Stomach (tissue), 9 donors: ENCODE results near the gene KANSL3. TPM values are rescaled to one million over a fixed set of nuclear protein-coding genes. Genes with fewer than 3 reads are reported as not detected.

Experiments used
- DNase-seq, 2 donors: peaks; one replicate each; pipeline versions ENCODE4 v3.0.0 to v3.0.0-alpha.2; 2013 to 2019
- H3K27ac ChIP-seq, 5 donors: fragments of 200-600 bp in 4 of 5; sonication (generic) in 4 of 5; one replicate each; pipeline ENCODE4 v1.5.1; 2013 to 2019; ENCODE audit warnings: mild to moderate bottlenecking in 1 of 5, moderate library complexity in 1 of 5
- H3K27me3 ChIP-seq, 3 donors: fragments of 200-600 bp; sonication (generic); one replicate each; pipeline ENCODE4 v1.5.1; 2017 to 2019; ENCODE audit warnings: mixed run types in 1 of 3
- H3K36me3 ChIP-seq, 4 donors: fragments of 200-600 bp; sonication (generic); 1 replicate in 3 of 4; 2 replicates in 1 of 4; pipeline ENCODE4 v1.5.1; 2016 to 2019
- H3K4me1 ChIP-seq, 4 donors: fragments of 200-600 bp; sonication (generic); one replicate each; pipeline ENCODE4 v1.5.1; 2016 to 2019
- H3K4me3 ChIP-seq, 4 donors: fragments of 200-600 bp; sonication (generic) in 3 of 4; one replicate each; pipeline ENCODE4 v1.5.1; 2016 to 2019; ENCODE audit warnings: mild to moderate bottlenecking in 1 of 4
- H3K9me3 ChIP-seq, 4 donors: fragments of 200-600 bp; sonication (generic); one replicate each; pipeline ENCODE4 v1.5.1; 2016 to 2019
- EP300 ChIP-seq: sonication (generic); formaldehyde crosslinking; IDR thresholded peaks from one replicate; pipeline ENCODE4 v1.6.1; 2017; ENCODE audit warnings: antibody characterized with exemption
- POLR2A ChIP-seq, 4 donors: fragments of 450-650 bp; IDR thresholded peaks; one replicate each; pipeline ENCODE4 v1.6.1; 2016; ENCODE audit warnings: antibody characterized with exemption in 4 of 4, control low read depth in 2 of 4, mild to moderate bottlenecking in 1 of 4, moderate library complexity in 1 of 4
- POLR2AphosphoS5 ChIP-seq, 3 donors: sonication (generic); formaldehyde crosslinking; IDR thresholded peaks; one replicate each; pipeline ENCODE4 v1.6.1; 2016; ENCODE audit warnings: antibody characterized with exemption in 3 of 3
- WGBS, 5 donors: extraction: QIAGEN DNeasy Blood & Tissue Kit in 3 of 5; methylation state at CpG; one replicate each; pipeline versions ENCODE4 v1.1.5 to v1.1.7; 2013 to 2018; 5-methylcytosine and 5-hydroxymethylcytosine counted together
- intact Hi-C: fragments of 100-400 bp; cut with DNase I; formaldehyde crosslinking; loops from one replicate; pipeline ENCODE4 v1.15.1; 2023; ENCODE audit warnings: low total_unique reads
- polyA plus RNA-seq, 3 donors: library from polyadenylated mRNA; stranded (reverse); fragments of 200-250 nt; gene quantifications; one replicate each; pipeline ENCODE4 v1.2.3, GENCODE V29; 2013
- total RNA-seq, 5 donors: library from RNA; depleted of rRNA; stranded (reverse); fragments of >200 nt; gene quantifications; one replicate each; pipeline versions ENCODE4 v1.1.0 to v1.2.3, GENCODE V29; 2014 to 2016
- TF ChIP-seq, protein P1 (sequence below), 7 experiments: fragments of 450-650 bp in 4 of 7; fragments of 200-600 bp in 3 of 7; sonication (generic) in 3 of 7; IDR thresholded peaks; one replicate each; pipeline ENCODE4 v1.5.1; 2016 to 2019; ENCODE audit warnings: antibody characterized with exemption in 7 of 7, control low read depth in 2 of 7, mild to moderate bottlenecking in 1 of 7
- donor health status: healthy with polysubstance abuse.
- donor health status: Bipolar disorder and iron deficiency.
- donor health status: healthy.

Gene KANSL3
- total and polyA plus RNA-seq, 8 donors, result 13.6 to 139 (median 30.2) TPM

DNA sequence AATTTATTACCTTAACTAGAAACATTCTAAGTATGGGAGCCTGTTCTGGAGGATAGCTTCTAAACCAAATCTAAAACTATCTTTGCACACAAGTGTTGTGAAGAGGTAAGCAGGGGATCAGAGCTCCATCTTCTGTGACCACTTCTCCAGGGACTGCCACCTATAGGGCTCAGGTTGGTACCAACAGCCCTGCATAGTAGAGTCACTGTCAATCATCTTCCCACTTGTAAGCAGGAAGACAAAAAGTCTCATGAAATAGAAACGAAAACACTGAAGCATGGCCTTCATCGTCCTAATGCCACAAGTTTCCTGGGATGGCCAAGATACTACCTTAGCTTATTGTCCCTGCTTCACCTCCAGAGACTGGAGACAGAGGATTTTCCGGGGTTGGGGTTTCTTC lies 43.8 kb downstream of the KANSL3 start:
- TF ChIP-seq POLR2AphosphoS5 (IDR thresholded peaks at IDR 0.05), result no peak
- TF ChIP-seq, protein P1, sequence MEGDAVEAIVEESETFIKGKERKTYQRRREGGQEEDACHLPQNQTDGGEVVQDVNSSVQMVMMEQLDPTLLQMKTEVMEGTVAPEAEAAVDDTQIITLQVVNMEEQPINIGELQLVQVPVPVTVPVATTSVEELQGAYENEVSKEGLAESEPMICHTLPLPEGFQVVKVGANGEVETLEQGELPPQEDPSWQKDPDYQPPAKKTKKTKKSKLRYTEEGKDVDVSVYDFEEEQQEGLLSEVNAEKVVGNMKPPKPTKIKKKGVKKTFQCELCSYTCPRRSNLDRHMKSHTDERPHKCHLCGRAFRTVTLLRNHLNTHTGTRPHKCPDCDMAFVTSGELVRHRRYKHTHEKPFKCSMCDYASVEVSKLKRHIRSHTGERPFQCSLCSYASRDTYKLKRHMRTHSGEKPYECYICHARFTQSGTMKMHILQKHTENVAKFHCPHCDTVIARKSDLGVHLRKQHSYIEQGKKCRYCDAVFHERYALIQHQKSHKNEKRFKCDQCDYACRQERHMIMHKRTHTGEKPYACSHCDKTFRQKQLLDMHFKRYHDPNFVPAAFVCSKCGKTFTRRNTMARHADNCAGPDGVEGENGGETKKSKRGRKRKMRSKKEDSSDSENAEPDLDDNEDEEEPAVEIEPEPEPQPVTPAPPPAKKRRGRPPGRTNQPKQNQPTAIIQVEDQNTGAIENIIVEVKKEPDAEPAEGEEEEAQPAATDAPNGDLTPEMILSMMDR (IDR thresholded peaks at IDR 0.05), result no peak
- Histone ChIP-seq H3K27ac (peak overlapping the region in 1 of 5 donors; percentile 21), H3K9me3 (no peaks in the 10 kb centered on the region), H3K36me3 (peaks cover 42 to 85% (median 80%) of the 10 kb centered on the region in 4 donors), H3K4me1 (no peaks in the 10 kb centered on the region), H3K27me3 (no peaks in the 10 kb centered on the region), H3K4me3 (no peak overlapping the region)
- WGBS, 5 donors, result 75 to 87% (median 80%) methylated on average over 3 of the region's 3 CpGs
- DNase-seq, result no peak
- intact Hi-C loops, result no loop called here

DNA sequence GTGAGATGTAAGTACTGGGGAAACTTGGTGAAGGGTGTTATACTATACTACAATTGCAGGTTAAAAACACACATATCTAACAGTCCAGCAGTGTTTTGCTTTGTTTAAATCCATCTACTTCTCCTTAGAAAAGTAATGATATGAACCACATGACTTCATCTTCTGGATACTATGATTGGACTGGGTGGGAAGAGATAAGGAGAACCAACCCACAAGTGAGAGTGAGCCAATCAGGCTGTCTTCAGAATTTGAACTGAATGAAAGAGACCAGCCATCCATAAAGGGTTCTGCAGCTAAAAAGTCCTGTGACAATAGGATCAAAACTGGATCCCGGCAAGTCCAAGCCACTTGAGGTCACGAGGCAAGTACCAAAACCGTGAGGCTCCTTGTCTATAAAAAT lies 46.6 kb downstream of the KANSL3 start:
- Histone ChIP-seq H3K27ac (no peak overlapping the region), H3K36me3 (peaks cover 32 to 57% (median 52%) of the 10 kb centered on the region in 4 donors), H3K4me3 (no peak overlapping the region), H3K4me1 (no peaks in the 10 kb centered on the region), H3K27me3 (no peaks in the 10 kb centered on the region), H3K9me3 (no peaks in the 10 kb centered on the region)
- intact Hi-C loops, result no loop called here
- DNase-seq, result no peak
- 94 to 98% (median 96%) methylated on average over 3 of the region's 3 CpGs for WGBS, 5 donors
- TF ChIP-seq, protein P1 (IDR thresholded peaks at IDR 0.05), result no peak
- TF ChIP-seq POLR2AphosphoS5 (IDR thresholded peaks at IDR 0.05), result no peak
- TF ChIP-seq EP300, result no peak
- no peak for TF ChIP-seq POLR2A (IDR thresholded peaks at IDR 0.05)

DNA sequence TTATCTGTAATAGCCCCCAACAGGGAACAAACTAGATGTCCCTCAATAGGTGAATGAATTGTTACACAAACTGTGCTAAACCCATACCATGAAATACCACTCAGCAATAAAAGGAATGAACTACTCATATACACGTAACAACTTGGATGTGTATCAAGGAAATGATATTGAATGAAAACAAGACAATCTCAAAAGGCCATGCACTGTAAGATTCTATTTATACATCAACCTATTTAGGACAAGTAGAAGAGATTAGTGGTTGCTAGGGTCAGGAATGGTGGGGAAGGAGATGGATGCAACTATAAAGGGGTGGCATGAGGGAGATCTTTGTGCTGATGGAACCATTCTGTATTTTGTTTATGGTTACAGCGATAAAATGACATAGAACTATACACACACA lies 47.1 kb downstream of the KANSL3 start:
- Histone ChIP-seq H3K4me1 (no peaks in the 10 kb centered on the region), H3K36me3 (peaks cover 28 to 53% (median 47%) of the 10 kb centered on the region in 4 donors), H3K9me3 (no peaks in the 10 kb centered on the region), H3K4me3 (no peak overlapping the region), H3K27me3 (no peaks in the 10 kb centered on the region), H3K27ac (no peak overlapping the region)
- WGBS, 5 donors, result 63 to 73% (median 64%) methylated on average over 2 of the region's 2 CpGs
- intact Hi-C loops, result no loop called here
- no peak for TF ChIP-seq POLR2A (IDR thresholded peaks at IDR 0.05)
- no peak for TF ChIP-seq POLR2AphosphoS5 (IDR thresholded peaks at IDR 0.05)
- TF ChIP-seq, protein P1 (IDR thresholded peaks at IDR 0.05), result no peak
- no peak for TF ChIP-seq EP300
- DNase-seq, result no peak

DNA sequence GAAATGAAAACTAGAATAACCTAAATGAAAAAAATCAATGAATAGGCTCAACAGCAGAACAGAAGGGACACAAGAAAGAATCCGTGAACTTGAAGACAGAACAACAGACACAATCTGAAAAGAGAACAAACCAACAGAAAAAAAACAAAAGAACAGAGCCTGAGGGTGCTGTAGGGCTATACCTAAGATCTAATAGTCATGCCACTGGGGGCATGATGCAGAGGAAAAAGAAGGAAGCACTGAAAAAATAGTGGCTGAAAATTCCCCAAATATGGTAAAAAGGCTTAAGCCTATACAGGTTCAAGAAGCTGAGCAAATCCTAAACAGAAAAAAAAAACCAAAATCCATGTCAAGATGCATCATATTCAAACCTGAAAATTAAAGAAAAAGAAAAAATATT lies 50.3 kb downstream of the KANSL3 start:
- no peak for DNase-seq
- WGBS, 5 donors, result 92 to 100% (median 95%) methylated on average over 1 of the region's 1 CpG
- Histone ChIP-seq H3K9me3 (no peaks in the 10 kb centered on the region), H3K27ac (no peak overlapping the region), H3K36me3 (peaks cover 0 to 32% (median 29%) of the 10 kb centered on the region in 4 donors), H3K27me3 (no peaks in the 10 kb centered on the region), H3K4me1 (no peaks in the 10 kb centered on the region), H3K4me3 (no peak overlapping the region)
- no peak for TF ChIP-seq POLR2AphosphoS5 (IDR thresholded peaks at IDR 0.05)
- no peak for TF ChIP-seq POLR2A (IDR thresholded peaks at IDR 0.05)
- TF ChIP-seq, protein P1 (IDR thresholded peaks at IDR 0.05), result no peak
- no peak for TF ChIP-seq EP300
- intact Hi-C loops, result no loop called here
